ENCODE results near the gene CREBL2.
"Not testable (repeated sequence)": the region's sequence is repeated elsewhere in the genome, so short reads cannot be mapped to it uniquely, and the experiment has no call there.

The CREBL2 gene

DNA sequence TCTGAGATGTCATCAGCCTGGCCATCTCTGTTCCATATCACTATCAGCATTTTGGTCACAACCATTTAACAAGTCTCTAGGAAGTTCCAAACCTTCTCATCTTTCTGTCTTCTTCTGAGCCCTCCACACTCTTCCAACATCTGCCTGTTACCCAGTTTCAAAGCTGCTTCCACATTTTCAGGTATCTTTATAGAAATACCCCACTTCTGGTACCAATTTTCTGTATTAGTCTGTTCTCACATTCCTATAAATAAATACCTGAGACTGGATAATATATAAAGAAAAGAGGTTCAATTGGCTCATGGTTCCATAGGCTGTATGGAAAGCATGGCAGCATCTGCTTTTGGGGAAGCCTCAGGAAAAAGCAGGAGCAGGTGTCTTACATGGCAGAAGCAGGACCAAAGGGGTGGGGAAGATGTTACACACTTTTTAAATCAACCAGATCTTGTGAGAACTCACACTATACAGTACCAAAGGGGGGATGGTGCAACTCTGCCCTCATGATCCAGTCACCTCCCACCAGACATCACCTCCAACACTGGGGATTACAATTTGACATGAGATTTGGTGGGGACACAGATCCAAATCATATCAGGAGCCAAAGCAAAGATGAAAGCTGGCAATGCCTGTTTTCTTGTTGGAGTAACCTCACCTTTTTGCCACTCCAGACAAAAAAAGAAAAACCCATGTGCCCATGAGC, 37.4 kb downstream of the CREBL2 start:
- Histone ChIP-seq H3K4me1 (ENCODE audit: insufficient read depth, poor library complexity, severe bottlenecking) (no peaks in the 10 kb centered on the region), H3K4me3 (ENCODE audit: severe bottlenecking) (no peak overlapping the region), H3K27ac (ENCODE audit: poor library complexity, severe bottlenecking) (no peak overlapping the region), H3K36me3 (ENCODE audit: low read depth) (no peaks in the 10 kb centered on the region), H3K9me3 (ENCODE audit: severe bottlenecking) (no peaks in the 10 kb centered on the region), H3K27me3 (ENCODE audit: insufficient read depth, poor library complexity, severe bottlenecking) (no peaks in the 10 kb centered on the region)
- TF ChIP-seq, protein P1, sequence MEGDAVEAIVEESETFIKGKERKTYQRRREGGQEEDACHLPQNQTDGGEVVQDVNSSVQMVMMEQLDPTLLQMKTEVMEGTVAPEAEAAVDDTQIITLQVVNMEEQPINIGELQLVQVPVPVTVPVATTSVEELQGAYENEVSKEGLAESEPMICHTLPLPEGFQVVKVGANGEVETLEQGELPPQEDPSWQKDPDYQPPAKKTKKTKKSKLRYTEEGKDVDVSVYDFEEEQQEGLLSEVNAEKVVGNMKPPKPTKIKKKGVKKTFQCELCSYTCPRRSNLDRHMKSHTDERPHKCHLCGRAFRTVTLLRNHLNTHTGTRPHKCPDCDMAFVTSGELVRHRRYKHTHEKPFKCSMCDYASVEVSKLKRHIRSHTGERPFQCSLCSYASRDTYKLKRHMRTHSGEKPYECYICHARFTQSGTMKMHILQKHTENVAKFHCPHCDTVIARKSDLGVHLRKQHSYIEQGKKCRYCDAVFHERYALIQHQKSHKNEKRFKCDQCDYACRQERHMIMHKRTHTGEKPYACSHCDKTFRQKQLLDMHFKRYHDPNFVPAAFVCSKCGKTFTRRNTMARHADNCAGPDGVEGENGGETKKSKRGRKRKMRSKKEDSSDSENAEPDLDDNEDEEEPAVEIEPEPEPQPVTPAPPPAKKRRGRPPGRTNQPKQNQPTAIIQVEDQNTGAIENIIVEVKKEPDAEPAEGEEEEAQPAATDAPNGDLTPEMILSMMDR (IDR thresholded peaks at IDR 0.05; ENCODE audit: poor library complexity, severe bottlenecking) = no peak
- ATAC-seq (ENCODE audit: low read depth) = no peak
- no peak for DNase-seq (ENCODE audit: low spot score)

DNA sequence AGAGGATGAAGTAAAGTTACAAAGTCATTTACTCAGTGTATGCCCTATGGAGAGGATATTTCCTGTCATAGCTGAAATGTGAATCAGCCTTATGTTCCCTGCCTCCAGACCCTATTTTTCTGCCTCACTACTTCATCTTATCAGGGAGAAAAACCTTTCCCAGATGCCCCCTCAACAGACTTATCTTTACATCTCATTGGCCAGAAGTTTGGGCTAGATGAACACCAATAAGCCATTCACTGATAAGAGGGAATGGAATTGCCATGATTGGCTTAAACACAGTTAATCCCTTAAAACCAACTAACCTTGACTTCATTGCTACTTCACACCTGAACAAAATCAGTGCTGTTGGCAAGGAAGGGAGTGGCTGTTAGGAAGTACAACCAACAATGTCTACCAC, 40.1 kb downstream of the CREBL2 start:
- DNase-seq (ENCODE audit: low spot score) (no peak), ATAC-seq (ENCODE audit: low read depth) (no peak)
- H3K27ac ChIP-seq (ENCODE audit: poor library complexity, severe bottlenecking) = no peak overlapping the region
- H3K4me3 ChIP-seq (ENCODE audit: severe bottlenecking) = no peak overlapping the region
- H3K9me3 ChIP-seq (ENCODE audit: severe bottlenecking) = no peaks in the 10 kb centered on the region
- no peaks in the 10 kb centered on the region for H3K36me3 ChIP-seq (ENCODE audit: low read depth)
- H3K4me1 ChIP-seq (ENCODE audit: insufficient read depth, poor library complexity, severe bottlenecking) = no peaks in the 10 kb centered on the region
- H3K27me3 ChIP-seq (ENCODE audit: insufficient read depth, poor library complexity, severe bottlenecking) = no peaks in the 10 kb centered on the region
- TF ChIP-seq, protein P1 (IDR thresholded peaks at IDR 0.05; ENCODE audit: poor library complexity, severe bottlenecking) = no peak

DNA sequence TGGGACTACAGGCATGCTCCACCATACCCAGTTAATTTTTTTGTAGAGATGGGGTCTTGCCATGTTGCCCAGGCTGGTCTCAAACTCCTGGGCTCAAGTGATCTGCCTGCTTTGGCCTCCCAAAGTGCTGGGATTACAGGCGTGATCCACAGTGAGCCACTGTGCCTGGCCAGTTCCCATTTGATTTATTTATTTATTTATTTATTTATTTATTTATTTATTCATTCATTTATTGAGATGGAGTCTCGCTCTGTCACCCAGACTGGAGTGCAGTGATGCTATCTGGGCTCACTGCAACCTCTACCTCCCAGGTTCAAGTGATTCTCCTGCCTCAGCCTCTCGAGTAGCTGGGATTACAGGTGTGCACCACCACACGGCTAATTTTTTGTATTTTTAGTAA, 41.0 kb downstream of the CREBL2 start:
- not testable (repeated sequence) for H3K9me3 ChIP-seq (ENCODE audit: severe bottlenecking); H3K4me1 ChIP-seq (ENCODE audit: insufficient read depth, poor library complexity, severe bottlenecking); H3K4me3 ChIP-seq (ENCODE audit: severe bottlenecking); H3K36me3 ChIP-seq (ENCODE audit: low read depth); ATAC-seq (ENCODE audit: low read depth); DNase-seq (ENCODE audit: low spot score); H3K27ac ChIP-seq (ENCODE audit: poor library complexity, severe bottlenecking); H3K27me3 ChIP-seq (ENCODE audit: insufficient read depth, poor library complexity, severe bottlenecking)

DNA sequence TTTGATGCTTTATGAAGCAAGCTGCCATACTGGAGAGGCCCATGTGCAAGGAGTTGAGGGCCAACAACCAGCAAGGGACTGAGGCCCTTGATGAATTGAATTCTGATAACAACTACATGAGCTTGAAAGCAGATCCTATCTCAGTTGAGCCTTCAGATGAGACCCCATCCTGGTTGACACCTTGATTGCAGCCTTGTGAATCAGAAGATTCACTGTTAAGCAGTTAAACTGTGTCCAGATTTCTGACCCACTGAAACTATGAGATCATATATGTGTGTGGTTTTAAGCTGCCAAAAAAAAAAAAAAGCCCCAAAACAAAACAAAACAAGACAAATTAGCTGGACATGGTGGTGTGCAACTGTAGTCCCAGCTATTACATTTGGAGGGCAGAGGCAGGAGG, 42.2 kb downstream of the CREBL2 start:
- no peak for ATAC-seq (ENCODE audit: low read depth)
- DNase-seq (ENCODE audit: low spot score) = no peak
- TF ChIP-seq, protein P1 (IDR thresholded peaks at IDR 0.05; ENCODE audit: poor library complexity, severe bottlenecking) = no peak

DNA sequence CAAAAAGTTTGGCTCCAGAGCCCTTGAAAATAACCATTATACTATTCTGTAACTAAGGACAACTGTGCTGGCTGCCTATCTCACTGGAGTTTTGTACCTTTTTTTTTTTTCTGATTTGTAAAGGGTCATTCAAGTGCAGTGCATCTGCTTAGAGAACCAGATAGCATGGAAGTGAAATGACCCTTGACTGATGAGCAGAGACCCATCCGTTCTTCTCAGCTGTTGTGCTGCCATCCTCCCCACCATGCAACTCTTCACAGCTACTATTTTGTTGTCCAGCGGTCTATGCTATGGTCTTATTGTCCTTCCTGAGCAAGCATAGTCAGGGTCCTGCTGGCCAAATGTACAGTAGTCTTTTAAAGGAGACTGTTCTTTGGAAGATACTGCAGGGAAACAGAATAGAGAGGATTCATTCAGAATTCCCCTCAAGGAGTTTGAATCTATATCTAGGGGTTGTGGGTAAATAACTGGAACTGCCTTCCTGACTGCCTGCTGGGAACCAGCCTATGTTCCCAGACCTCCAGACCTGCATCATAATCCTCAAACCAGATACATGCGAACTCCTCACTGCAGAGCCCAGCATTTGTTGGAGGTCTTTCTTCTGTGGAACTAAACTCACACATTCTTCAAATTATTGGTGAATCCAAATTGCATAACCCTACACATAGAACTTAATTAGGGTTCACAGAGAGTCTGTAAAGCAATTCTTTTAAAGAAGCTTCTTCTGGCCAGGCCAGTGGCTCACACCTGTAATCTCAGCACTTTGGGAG, 43.2 kb downstream of the CREBL2 start:
- no peaks in the 10 kb centered on the region for H3K27me3 ChIP-seq (ENCODE audit: insufficient read depth, poor library complexity, severe bottlenecking)
- no peaks in the 10 kb centered on the region for H3K9me3 ChIP-seq (ENCODE audit: severe bottlenecking)
- no peaks in the 10 kb centered on the region for H3K36me3 ChIP-seq (ENCODE audit: low read depth)
- no peak for DNase-seq (ENCODE audit: low spot score)
- no peak overlapping the region for H3K4me3 ChIP-seq (ENCODE audit: severe bottlenecking)
- ATAC-seq (ENCODE audit: low read depth) = no peak
- H3K4me1 ChIP-seq (ENCODE audit: insufficient read depth, poor library complexity, severe bottlenecking) = no peaks in the 10 kb centered on the region
- TF ChIP-seq, protein P1 (IDR thresholded peaks at IDR 0.05; ENCODE audit: poor library complexity, severe bottlenecking) = no peak
- no peak overlapping the region for H3K27ac ChIP-seq (ENCODE audit: poor library complexity, severe bottlenecking)

More for the DNA sequence above, 42.2 kb downstream of the CREBL2 start:
- Histone ChIP-seq H3K9me3 (ENCODE audit: severe bottlenecking) (no peaks in the 10 kb centered on the region), H3K27ac (ENCODE audit: poor library complexity, severe bottlenecking) (no peak overlapping the region), H3K27me3 (ENCODE audit: insufficient read depth, poor library complexity, severe bottlenecking) (no peaks in the 10 kb centered on the region), H3K4me3 (ENCODE audit: severe bottlenecking) (no peak overlapping the region), H3K4me1 (ENCODE audit: insufficient read depth, poor library complexity, severe bottlenecking) (no peaks in the 10 kb centered on the region), H3K36me3 (ENCODE audit: low read depth) (no peaks in the 10 kb centered on the region)
